ENCODE data around the gene FNDC3A. TPM values are rescaled to one million over a fixed set of nuclear protein-coding genes. Genes with fewer than 3 reads are reported as not detected.

Gene FNDC3A
- total RNA-seq, 5 donors from 2014 or later (not counting 1 experiment from before 2014, with no cell fraction given) = 29.7 to 44.4 (median 32.0) TPM

DNA sequence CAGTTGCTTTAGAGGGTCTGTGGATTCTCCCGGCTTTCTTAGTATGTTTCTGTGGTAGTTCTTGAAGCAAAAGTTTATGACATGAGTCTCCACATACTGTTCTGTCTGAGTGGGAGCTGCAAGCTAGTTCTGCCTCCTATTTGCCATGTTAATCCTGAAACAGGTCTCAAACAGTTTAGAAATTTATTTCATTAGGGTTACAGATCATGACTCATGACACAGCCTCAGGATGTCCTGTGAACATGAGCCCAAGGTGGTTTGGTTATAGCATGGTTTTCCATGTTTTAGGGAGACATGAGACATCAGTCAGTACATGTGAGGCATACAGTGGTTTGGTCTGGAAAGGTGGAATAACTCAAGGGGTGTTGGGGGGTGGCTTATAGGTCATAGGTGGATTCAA, 77.5 kb downstream of the FNDC3A start:
- H3K9me3 ChIP-seq = no peaks in the 10 kb centered on the region
- H3K36me3 ChIP-seq (ENCODE audit: control insufficient read depth in 2 of 2, extremely low read depth in 1 of 2, insufficient read depth in 1 of 2, low read length in 1 of 2) = no peaks in the 10 kb centered on the region
- H3K27me3 ChIP-seq (replicated peaks in 1 of 2; ENCODE audit: control insufficient read depth in 2 of 2, extremely low read depth in 1 of 2, insufficient read depth in 2 of 2, low read length in 1 of 2) = no peaks in the 10 kb centered on the region
- H3K27ac ChIP-seq (ENCODE audit: low read length) = no peak overlapping the region
- no peak overlapping the region for H3K4me3 ChIP-seq (ENCODE audit: control insufficient read depth in 1 of 2, extremely low read depth in 1 of 2, low read length in 1 of 2)
- no peaks in the 10 kb centered on the region for H3K4me1 ChIP-seq (ENCODE audit: control insufficient read depth in 1 of 2, extremely low read depth in 1 of 2, insufficient read depth in 2 of 2, low read length in 2 of 2)
- H3K27ac Mint-ChIP-seq = no peak overlapping the region
- ChIA-PET POLR2A (no interaction called here), CTCF (no interaction called here)
- WGBS (ENCODE audit: insufficient coverage) = 90% methylated on average over 1 of the region's 1 CpG
- ATAC-seq (replicated peaks in 1 of 4) (no peak), DNase-seq (no peak)
- peaks cover 46% of the 10 kb centered on the region for H3K36me3 Mint-ChIP-seq
- H3K9me3 Mint-ChIP-seq = peaks cover 0 to 4% (median 0%) of the 10 kb centered on the region in 3 donors
- H3K4me1 Mint-ChIP-seq = peaks cover 29 to 45% (median 30%) of the 10 kb centered on the region in 3 donors
- H3K4me3 Mint-ChIP-seq = no peak overlapping the region
- H3K27me3 Mint-ChIP-seq = no peaks in the 10 kb centered on the region

- ATAC-seq (replicated peaks in 1 of 4) (no peak), DNase-seq (no peak)
- Mint-ChIP-seq H3K9me3 (peaks cover 0 to 4% (median 0%) of the 10 kb centered on the region in 3 donors), H3K27me3 (no peaks in the 10 kb centered on the region), H3K4me3 (no peak overlapping the region), H3K36me3 (peaks cover 48% of the 10 kb centered on the region), H3K27ac (no peak overlapping the region), H3K4me1 (peaks cover 24 to 40% (median 25%) of the 10 kb centered on the region in 3 donors)
- H3K4me3 ChIP-seq (ENCODE audit: control insufficient read depth in 1 of 2, extremely low read depth in 1 of 2, low read length in 1 of 2) = no peak overlapping the region
- no peaks in the 10 kb centered on the region for H3K9me3 ChIP-seq
- no peak overlapping the region for H3K27ac ChIP-seq (ENCODE audit: low read length)
- H3K36me3 ChIP-seq (ENCODE audit: control insufficient read depth in 2 of 2, extremely low read depth in 1 of 2, insufficient read depth in 1 of 2, low read length in 1 of 2) = no peaks in the 10 kb centered on the region
- H3K4me1 ChIP-seq (ENCODE audit: control insufficient read depth in 1 of 2, extremely low read depth in 1 of 2, insufficient read depth in 2 of 2, low read length in 2 of 2) = no peaks in the 10 kb centered on the region
- no peaks in the 10 kb centered on the region for H3K27me3 ChIP-seq (replicated peaks in 1 of 2; ENCODE audit: control insufficient read depth in 2 of 2, extremely low read depth in 1 of 2, insufficient read depth in 2 of 2, low read length in 1 of 2)
- ChIA-PET POLR2A (no interaction called here), CTCF (no interaction called here)
- 100% methylated on average over 1 of the region's 1 CpG for WGBS (ENCODE audit: insufficient coverage)
Observed at GRCh38 chr13:49053906-49054305, 78.2 kb downstream of the FNDC3A start.

- Mint-ChIP-seq H3K4me3 (no peak overlapping the region), H3K27me3 (no peaks in the 10 kb centered on the region), H3K36me3 (peaks cover 50% of the 10 kb centered on the region), H3K9me3 (peaks cover 0 to 4% (median 0%) of the 10 kb centered on the region in 3 donors), H3K27ac (no peak overlapping the region), H3K4me1 (peaks cover 17 to 28% (median 18%) of the 10 kb centered on the region in 3 donors)
- POLR2A ChIA-PET = no interaction called here
- Histone ChIP-seq H3K9me3 (no peaks in the 10 kb centered on the region), H3K4me3 (ENCODE audit: control insufficient read depth in 1 of 2, extremely low read depth in 1 of 2, low read length in 1 of 2) (no peak overlapping the region), H3K27me3 (replicated peaks in 1 of 2; ENCODE audit: control insufficient read depth in 2 of 2, extremely low read depth in 1 of 2, insufficient read depth in 2 of 2, low read length in 1 of 2) (no peaks in the 10 kb centered on the region), H3K4me1 (ENCODE audit: control insufficient read depth in 1 of 2, extremely low read depth in 1 of 2, insufficient read depth in 2 of 2, low read length in 2 of 2) (no peaks in the 10 kb centered on the region), H3K27ac (ENCODE audit: low read length) (no peak overlapping the region), H3K36me3 (ENCODE audit: control insufficient read depth in 2 of 2, extremely low read depth in 1 of 2, insufficient read depth in 1 of 2, low read length in 1 of 2) (no peaks in the 10 kb centered on the region)
- DNase-seq (no peak), ATAC-seq (replicated peaks in 1 of 4) (no peak)
- WGBS (ENCODE audit: insufficient coverage) = no CpG with 5 or more reads among the region's 4 CpGs
- CTCF ChIA-PET = no interaction called here
Observed at GRCh38 chr13:49055021-49055420, 79.3 kb downstream of the FNDC3A start.

DNA sequence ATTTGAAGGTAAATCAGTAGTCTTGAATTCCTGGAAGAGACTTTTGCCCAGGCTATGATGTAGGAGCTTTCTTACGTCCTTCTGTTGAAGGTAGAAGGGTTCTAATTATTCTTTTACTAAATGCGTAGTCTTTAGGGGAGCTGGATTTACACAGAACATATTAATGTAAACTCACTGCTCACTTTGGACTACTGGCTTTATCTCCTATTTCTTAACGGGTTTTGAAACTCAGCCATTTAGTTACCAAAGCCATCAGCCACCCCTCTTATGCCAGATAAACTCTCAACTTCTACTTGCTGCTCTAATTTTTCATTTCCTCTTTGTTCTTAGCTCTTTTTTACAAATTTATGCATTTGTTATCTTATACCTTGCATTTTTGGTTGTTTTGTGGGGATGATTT, 81.5 kb downstream of the FNDC3A start:
- Histone ChIP-seq H3K36me3 (ENCODE audit: control insufficient read depth in 2 of 2, extremely low read depth in 1 of 2, insufficient read depth in 1 of 2, low read length in 1 of 2) (no peaks in the 10 kb centered on the region), H3K4me1 (ENCODE audit: control insufficient read depth in 1 of 2, extremely low read depth in 1 of 2, insufficient read depth in 2 of 2, low read length in 2 of 2) (peaks cover 0 to 3% of the 10 kb centered on the region in 2 experiments), H3K9me3 (no peaks in the 10 kb centered on the region), H3K4me3 (ENCODE audit: control insufficient read depth in 1 of 2, extremely low read depth in 1 of 2, low read length in 1 of 2) (no peak overlapping the region), H3K27ac (ENCODE audit: low read length) (no peak overlapping the region), H3K27me3 (replicated peaks in 1 of 2; ENCODE audit: control insufficient read depth in 2 of 2, extremely low read depth in 1 of 2, insufficient read depth in 2 of 2, low read length in 1 of 2) (no peaks in the 10 kb centered on the region)
- ChIA-PET CTCF (no interaction called here), POLR2A (no interaction called here)
- Mint-ChIP-seq H3K4me3 (no peak overlapping the region), H3K27me3 (no peaks in the 10 kb centered on the region), H3K36me3 (peaks cover 29% of the 10 kb centered on the region), H3K9me3 (no peaks in the 10 kb centered on the region), H3K27ac (no peak overlapping the region), H3K4me1 (peaks cover 12 to 17% (median 12%) of the 10 kb centered on the region in 3 donors)
- DNase-seq (no peak), ATAC-seq (replicated peaks in 1 of 4) (no peak)
- no CpG with 5 or more reads among the region's 3 CpGs for WGBS (ENCODE audit: insufficient coverage)

GRCh38 chr13:49058761-49059160, 83.0 kb downstream of the FNDC3A start:
- Mint-ChIP-seq H3K4me1 (peaks cover 14 to 23% (median 15%) of the 10 kb centered on the region in 3 donors), H3K9me3 (no peaks in the 10 kb centered on the region), H3K27me3 (no peaks in the 10 kb centered on the region), H3K27ac (no peak overlapping the region), H3K36me3 (peaks cover 33% of the 10 kb centered on the region), H3K4me3 (no peak overlapping the region)
- Histone ChIP-seq H3K27me3 (replicated peaks in 1 of 2; ENCODE audit: control insufficient read depth in 2 of 2, extremely low read depth in 1 of 2, insufficient read depth in 2 of 2, low read length in 1 of 2) (no peaks in the 10 kb centered on the region), H3K36me3 (ENCODE audit: control insufficient read depth in 2 of 2, extremely low read depth in 1 of 2, insufficient read depth in 1 of 2, low read length in 1 of 2) (peaks cover 0 to 2% of the 10 kb centered on the region in 2 donors), H3K9me3 (no peaks in the 10 kb centered on the region), H3K4me1 (ENCODE audit: control insufficient read depth in 1 of 2, extremely low read depth in 1 of 2, insufficient read depth in 2 of 2, low read length in 2 of 2) (peaks cover 0 to 3% of the 10 kb centered on the region in 2 experiments), H3K27ac (ENCODE audit: low read length) (no peak overlapping the region), H3K4me3 (ENCODE audit: control insufficient read depth in 1 of 2, extremely low read depth in 1 of 2, low read length in 1 of 2) (no peak overlapping the region)
- ChIA-PET POLR2A (interaction anchor here in 1 of 2 donors (0.5 kb wide), 1 partner anchor 13 kb away, joined by 4 read pairs; no protein-coding TSS in a partner anchor), CTCF (interaction anchor here in 1 of 2 donors (0.6 kb wide), 1 partner anchor 30 kb away, joined by 3 read pairs; no protein-coding TSS in a partner anchor)
- DNase-seq = no peak
- ATAC-seq (replicated peaks in 1 of 4) = no peak

- ChIA-PET POLR2A (interaction anchor here in 1 of 2 donors (0.7 kb wide), 1 partner anchor 584 kb away, joined by 6 read pairs; no protein-coding TSS in a partner anchor), CTCF (no interaction called here)
- Mint-ChIP-seq H3K36me3 (peaks cover 42% of the 10 kb centered on the region), H3K4me1 (peaks cover 11 to 23% (median 12%) of the 10 kb centered on the region in 3 donors), H3K27me3 (no peaks in the 10 kb centered on the region), H3K27ac (no peak overlapping the region), H3K9me3 (no peaks in the 10 kb centered on the region), H3K4me3 (no peak overlapping the region)
- Histone ChIP-seq H3K9me3 (no peaks in the 10 kb centered on the region), H3K4me1 (ENCODE audit: control insufficient read depth in 1 of 2, extremely low read depth in 1 of 2, insufficient read depth in 2 of 2, low read length in 2 of 2) (peaks cover 0 to 3% of the 10 kb centered on the region in 2 experiments), H3K36me3 (ENCODE audit: control insufficient read depth in 2 of 2, extremely low read depth in 1 of 2, insufficient read depth in 1 of 2, low read length in 1 of 2) (peaks cover 0 to 2% of the 10 kb centered on the region in 2 donors), H3K4me3 (ENCODE audit: control insufficient read depth in 1 of 2, extremely low read depth in 1 of 2, low read length in 1 of 2) (no peak overlapping the region), H3K27me3 (replicated peaks in 1 of 2; ENCODE audit: control insufficient read depth in 2 of 2, extremely low read depth in 1 of 2, insufficient read depth in 2 of 2, low read length in 1 of 2) (no peaks in the 10 kb centered on the region), H3K27ac (ENCODE audit: low read length) (no peak overlapping the region)
- 100% methylated on average over 1 of the region's 3 CpGs for WGBS (ENCODE audit: insufficient coverage)
- ATAC-seq (replicated peaks in 1 of 4) = no peak
- DNase-seq = no peak
Observed at GRCh38 chr13:49060678-49061387, 85.1 kb downstream of the FNDC3A start.
